ENCODE measurements around the gene FAM89B. TPM values are rescaled to one million over a fixed set of nuclear protein-coding genes. Genes with fewer than 3 reads are reported as not detected.

The FAM89B gene
- total RNA-seq, 4 donors from 2014 or later: 57.8 to 73.3 (median 61.2) TPM

DNA sequence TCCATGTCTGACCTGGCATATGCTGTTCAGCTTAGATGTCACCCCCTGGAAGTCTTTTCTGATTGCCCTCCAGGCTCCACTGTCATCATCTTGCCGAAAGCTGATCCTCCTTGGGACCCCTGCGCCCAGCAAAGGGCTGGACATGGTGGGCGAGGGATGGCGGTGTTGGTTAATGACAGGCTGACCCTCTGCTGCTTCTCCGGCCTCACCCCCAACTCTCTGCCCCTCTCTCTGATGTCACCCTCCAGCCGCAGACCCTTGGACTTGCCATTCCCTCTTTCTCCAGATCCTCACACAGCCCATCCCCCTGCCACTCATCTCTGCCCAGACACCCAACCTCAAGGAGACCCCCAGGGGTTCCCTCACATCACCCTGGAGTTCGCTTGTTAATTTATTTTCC is 5.8 kb downstream of the FAM89B start:
- no peak for DNase-seq (ENCODE audit: low spot score in 2 of 2)
- WGBS, 2 donors: 85 to 88% methylated on average over 7 of the region's 7 CpGs
- no peak for TF ChIP-seq POLR2A (IDR thresholded peaks at IDR 0.05)
- TF ChIP-seq, protein P1, sequence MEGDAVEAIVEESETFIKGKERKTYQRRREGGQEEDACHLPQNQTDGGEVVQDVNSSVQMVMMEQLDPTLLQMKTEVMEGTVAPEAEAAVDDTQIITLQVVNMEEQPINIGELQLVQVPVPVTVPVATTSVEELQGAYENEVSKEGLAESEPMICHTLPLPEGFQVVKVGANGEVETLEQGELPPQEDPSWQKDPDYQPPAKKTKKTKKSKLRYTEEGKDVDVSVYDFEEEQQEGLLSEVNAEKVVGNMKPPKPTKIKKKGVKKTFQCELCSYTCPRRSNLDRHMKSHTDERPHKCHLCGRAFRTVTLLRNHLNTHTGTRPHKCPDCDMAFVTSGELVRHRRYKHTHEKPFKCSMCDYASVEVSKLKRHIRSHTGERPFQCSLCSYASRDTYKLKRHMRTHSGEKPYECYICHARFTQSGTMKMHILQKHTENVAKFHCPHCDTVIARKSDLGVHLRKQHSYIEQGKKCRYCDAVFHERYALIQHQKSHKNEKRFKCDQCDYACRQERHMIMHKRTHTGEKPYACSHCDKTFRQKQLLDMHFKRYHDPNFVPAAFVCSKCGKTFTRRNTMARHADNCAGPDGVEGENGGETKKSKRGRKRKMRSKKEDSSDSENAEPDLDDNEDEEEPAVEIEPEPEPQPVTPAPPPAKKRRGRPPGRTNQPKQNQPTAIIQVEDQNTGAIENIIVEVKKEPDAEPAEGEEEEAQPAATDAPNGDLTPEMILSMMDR (IDR thresholded peaks at IDR 0.05): no peak
- H3K4me3 ChIP-seq (ENCODE audit: low read depth, poor library complexity, severe bottlenecking): no peak overlapping the region
- intact Hi-C loops (cut with DNase I; ENCODE audit: low total_unique reads): loop anchor here (5.0 kb wide), 1 partner anchor 34 kb away; the partner anchor contains the start of gene MAP3K11

DNA sequence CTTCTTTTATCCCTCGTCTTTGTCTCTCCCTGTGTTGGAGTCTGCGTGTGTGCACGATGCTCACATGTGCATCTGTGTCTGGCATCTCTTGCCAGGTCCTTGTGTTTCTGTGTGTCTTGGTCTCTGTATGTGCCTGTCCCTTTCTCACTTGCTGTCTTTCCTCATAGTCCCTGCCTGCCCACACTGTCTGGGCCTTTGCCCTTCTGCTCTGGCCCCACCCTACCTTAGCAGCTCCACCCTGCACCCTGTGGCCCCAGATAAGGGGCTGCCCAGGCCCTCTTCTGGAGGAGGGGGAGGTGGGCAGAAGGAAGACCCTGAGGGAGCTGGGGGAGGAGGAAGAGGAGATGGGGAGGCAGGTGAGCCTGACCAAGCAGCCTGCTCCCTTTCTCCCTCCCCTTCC is 6.3 kb downstream of the FAM89B start:
- H3K4me3 ChIP-seq (ENCODE audit: low read depth, poor library complexity, severe bottlenecking): no peak overlapping the region
- intact Hi-C loops (cut with DNase I; ENCODE audit: low total_unique reads): loop anchor here (5.0 kb wide), 1 partner anchor 34 kb away; the partner anchor contains the start of gene MAP3K11
- WGBS, 2 donors: 78 to 79% methylated on average over 3 of the region's 3 CpGs
- TF ChIP-seq, protein P1 (IDR thresholded peaks at IDR 0.05): no peak
- TF ChIP-seq POLR2A (IDR thresholded peaks at IDR 0.05): no peak
- no peak for DNase-seq (ENCODE audit: low spot score in 2 of 2)

DNA sequence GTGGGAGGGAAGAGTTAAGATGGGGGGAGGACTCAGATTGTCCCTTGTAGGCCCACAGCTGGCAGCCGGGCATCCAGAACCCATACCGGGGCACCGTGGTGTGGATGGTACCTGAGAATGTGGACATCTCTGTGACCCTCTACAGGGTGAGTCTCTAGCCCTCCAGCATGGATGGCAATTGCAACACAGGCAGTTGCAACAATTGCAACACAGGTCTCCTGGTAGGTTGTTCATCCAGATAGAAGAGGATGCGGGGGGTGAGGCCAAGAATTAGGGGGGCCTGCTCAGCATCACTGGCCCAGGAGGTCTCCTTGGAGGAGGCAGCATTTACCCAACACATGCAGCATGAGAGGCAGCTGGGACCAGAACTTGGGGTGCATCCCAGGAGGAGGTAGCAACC is 7.0 kb downstream of the FAM89B start:
- intact Hi-C loops (cut with DNase I; ENCODE audit: low total_unique reads): loop anchor here (5.0 kb wide), 1 partner anchor 33 kb away; the partner anchor contains the start of gene MAP3K11
- 90 to 94% methylated on average over 4 of the region's 4 CpGs for WGBS, 2 donors
- TF ChIP-seq, protein P1 (IDR thresholded peaks at IDR 0.05): no peak
- TF ChIP-seq POLR2A (IDR thresholded peaks at IDR 0.05): no peak
- no peak overlapping the region for H3K4me3 ChIP-seq (ENCODE audit: low read depth, poor library complexity, severe bottlenecking)
- DNase-seq (ENCODE audit: low spot score in 2 of 2): no peak

DNA sequence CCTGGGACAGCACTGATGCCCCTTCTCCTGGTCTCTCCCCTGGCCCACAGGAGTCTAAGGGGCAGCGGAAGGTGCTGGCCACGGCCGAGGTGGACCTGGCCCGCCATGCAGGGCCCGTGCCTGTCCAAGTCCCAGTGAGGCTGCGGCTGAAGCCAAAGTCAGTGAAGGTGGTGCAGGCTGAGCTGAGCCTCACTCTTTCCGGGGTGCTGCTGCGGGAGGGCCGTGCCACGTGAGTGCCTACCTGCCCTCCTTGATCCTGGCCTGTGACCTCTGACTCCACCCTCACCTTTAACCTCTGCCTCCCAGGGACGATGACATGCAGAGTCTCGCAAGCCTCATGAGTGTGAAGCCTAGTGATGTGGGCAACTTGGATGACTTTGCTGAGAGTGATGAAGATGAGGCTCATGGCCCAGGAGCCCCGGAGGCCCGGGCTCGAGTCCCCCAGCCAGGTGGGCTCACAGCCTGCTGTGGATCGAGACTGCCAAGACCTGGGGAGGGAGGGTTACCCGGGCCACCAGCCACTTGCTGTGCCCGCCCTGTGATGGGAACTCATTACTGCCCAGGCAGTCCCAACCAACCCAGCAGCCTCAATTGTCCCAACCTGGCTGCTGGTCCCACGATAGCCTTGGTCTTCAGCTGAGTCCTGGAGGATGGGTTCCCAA is 7.8 kb downstream of the FAM89B start:
- no peak for DNase-seq (ENCODE audit: low spot score in 2 of 2)
- WGBS, 2 donors: 92 to 93% methylated on average over 17 to 19 of the region's 19 CpGs

DNA sequence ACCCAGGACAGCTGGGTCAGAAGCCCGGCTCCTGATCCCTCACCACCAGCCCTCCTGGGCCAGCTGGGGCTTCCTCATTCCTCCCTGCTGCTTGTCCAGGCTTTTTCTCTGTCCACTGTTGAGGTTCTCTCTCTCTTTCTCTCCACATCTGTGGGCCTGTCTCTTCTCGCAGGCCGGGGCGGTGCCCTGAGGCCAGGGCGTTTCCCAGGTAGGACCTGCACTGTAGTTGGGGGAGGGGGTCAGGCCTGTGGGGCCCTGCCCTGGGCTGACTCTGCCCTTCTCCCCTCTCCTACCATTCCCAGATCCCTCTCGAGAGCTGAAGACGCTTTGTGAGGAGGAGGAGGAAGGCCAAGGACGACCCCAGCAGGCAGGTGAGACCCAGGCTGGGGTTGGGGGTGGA is 8.4 kb downstream of the FAM89B start:
- TF ChIP-seq, protein P1 (IDR thresholded peaks at IDR 0.05): no peak
- no peak for TF ChIP-seq POLR2A (IDR thresholded peaks at IDR 0.05)
- 79 to 85% methylated on average over 8 of the region's 8 CpGs for WGBS, 2 donors
- no peak overlapping the region for H3K4me3 ChIP-seq (ENCODE audit: low read depth, poor library complexity, severe bottlenecking)
- intact Hi-C loops (cut with DNase I; ENCODE audit: low total_unique reads): no loop called here
- no peak for DNase-seq (ENCODE audit: low spot score in 2 of 2)

More for the DNA sequence above, 7.8 kb downstream of the FAM89B start:
- TF ChIP-seq, protein P1 (IDR thresholded peaks at IDR 0.05): no peak
- no peak for TF ChIP-seq POLR2A (IDR thresholded peaks at IDR 0.05)
- no peak overlapping the region for H3K4me3 ChIP-seq (ENCODE audit: low read depth, poor library complexity, severe bottlenecking)
- intact Hi-C loops (cut with DNase I; ENCODE audit: low total_unique reads): no loop called here
